HG03432 (cell line): ENCODE measurements around the gene ZNF662.

ENCODE experiments used
- ATAC-seq: cut with Tn5 transposase; IDR thresholded peaks from one replicate; pipeline ENCODE4 v1.9.1; 2021; ENCODE audit warnings: mild to moderate bottlenecking, moderate library complexity; ENCODE audit not compliant: unreplicated experiment

Gene ZNF662

GRCh38 chr3:42935472-42935871 lies 29.5 kb downstream of the ZNF662 start:
- ATAC-seq: no peak

GRCh38 chr3:42936157-42936981 lies 30.4 kb downstream of the ZNF662 start:
- ATAC-seq: no peak

GRCh38 chr3:42937334-42937733 lies 31.4 kb downstream of the ZNF662 start:
- ATAC-seq: no peak

DNA sequence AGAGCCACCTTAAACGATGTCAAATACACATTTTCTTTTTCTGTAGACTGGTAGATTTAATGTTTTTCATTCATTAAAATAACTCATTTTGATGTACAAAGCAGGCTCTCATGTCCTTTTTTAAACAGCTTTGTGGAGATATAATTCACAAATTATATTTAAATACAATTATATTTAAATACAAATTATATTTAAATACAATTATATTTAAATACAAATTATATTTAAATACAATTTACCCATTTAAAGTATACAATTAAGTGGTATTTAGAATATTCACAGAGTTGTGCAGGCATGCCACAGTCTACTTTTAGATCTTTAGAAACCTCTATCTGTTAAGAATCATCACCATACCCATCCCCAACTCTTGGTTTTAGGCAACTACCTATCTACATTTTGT lies 36.8 kb downstream of the ZNF662 start:
- no peak for ATAC-seq

- ATAC-seq: no peak
Measured at GRCh38 chr3:42946050-42946449, 40.1 kb downstream of the ZNF662 start.

- ATAC-seq: no peak
Measured at GRCh38 chr3:42957573-42957972, 51.6 kb downstream of the ZNF662 start.

DNA sequence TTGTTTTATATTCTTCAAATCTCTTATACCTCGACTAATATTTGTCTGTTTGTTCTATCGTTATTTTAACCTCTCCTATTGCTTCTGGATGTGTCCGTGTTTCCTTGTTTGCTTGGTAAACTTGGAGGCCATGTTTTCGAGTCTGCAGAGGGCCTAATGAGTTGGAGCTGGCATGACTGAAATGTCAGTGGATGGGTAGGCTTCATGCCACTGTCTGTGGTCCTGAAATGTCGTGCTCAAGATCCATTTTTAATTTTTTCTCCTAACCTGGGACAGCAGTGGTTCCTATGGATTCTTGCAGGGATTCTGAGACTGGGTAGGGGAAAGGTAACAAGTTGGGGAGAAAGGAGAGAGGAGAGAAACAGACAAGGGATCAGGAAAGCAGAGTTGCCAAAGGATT lies 54.3 kb downstream of the ZNF662 start:
- no peak for ATAC-seq

- ATAC-seq: no peak
Measured at GRCh38 chr3:42960786-42961185, 54.8 kb downstream of the ZNF662 start.

GRCh38 chr3:42961633-42962032 lies 55.7 kb downstream of the ZNF662 start:
- ATAC-seq: no peak

GRCh38 chr3:42963269-42963668 lies 57.3 kb downstream of the ZNF662 start:
- ATAC-seq: no peak

- ATAC-seq: no peak
Measured at GRCh38 chr3:42964266-42964665, 58.3 kb downstream of the ZNF662 start.
